Measurements from ENCODE around the gene ABCC9.

GRCh38 chr12:21819236-21819635 is 122.0 kb downstream of the ABCC9 start:
- TF ChIP-seq EP300 (IDR thresholded peaks at IDR 0.05) (no peak), CTCF (IDR thresholded peaks at IDR 0.05) (no peak)

All from ovary (tissue), 3 donors.